ENCODE data around the gene SPI1.

Gene SPI1

GRCh38 chr11:47380078-47380477, 1.7 kb upstream of the SPI1 start:
- Histone ChIP-seq H3K36me3 (ENCODE audit: control insufficient read depth, low read length) (peaks cover 26% of the 10 kb centered on the region), H3K4me2 (ENCODE audit: low read length) (no peak overlapping the region), H3K4me1 (ENCODE audit: control insufficient read depth, low read length) (peaks cover 41% of the 10 kb centered on the region), H4K20me1 (ENCODE audit: control insufficient read depth, insufficient read depth, low read depth, low read length) (no peaks in the 10 kb centered on the region), H3K27me3 (ENCODE audit: control insufficient read depth, low read length) (no peaks in the 10 kb centered on the region), H3K79me2 (ENCODE audit: control insufficient read depth, low read length) (peaks cover 38% of the 10 kb centered on the region), H3K9me3 (ENCODE audit: control insufficient read depth, insufficient read depth, low read length) (no peaks in the 10 kb centered on the region), H3F3A (ENCODE audit: control insufficient read depth, insufficient read depth) (no peaks in the 10 kb centered on the region), H3K4me3 (ENCODE audit: low read length) (no peak overlapping the region), H3K27ac (ENCODE audit: low read depth, low read length) (no peak overlapping the region), H3K9me2 (replicated peaks; ENCODE audit: control insufficient read depth, low read length) (no peaks in the 10 kb centered on the region)
- no peak for TF ChIP-seq CTCF (IDR thresholded peaks at IDR 0.05; ENCODE audit: low read depth, low read length, poor library complexity, severe bottlenecking)
- TF ChIP-seq EZH2phosphoT487 (IDR thresholded peaks at IDR 0.05; ENCODE audit: borderline replicate concordance, low read length) = no peak

- Histone ChIP-seq H3K79me2 (ENCODE audit: control insufficient read depth, low read length) (peaks cover 44% of the 10 kb centered on the region), H3F3A (ENCODE audit: control insufficient read depth, insufficient read depth) (no peaks in the 10 kb centered on the region), H3K4me1 (ENCODE audit: control insufficient read depth, low read length) (peaks cover 48% of the 10 kb centered on the region), H3K27me3 (ENCODE audit: control insufficient read depth, low read length) (no peaks in the 10 kb centered on the region), H4K20me1 (ENCODE audit: control insufficient read depth, insufficient read depth, low read depth, low read length) (no peaks in the 10 kb centered on the region), H3K9me3 (ENCODE audit: control insufficient read depth, insufficient read depth, low read length) (no peaks in the 10 kb centered on the region), H3K4me2 (ENCODE audit: low read length) (peak overlapping the region; percentile 96; the same call in 1 of the 2 replicates), H3K4me3 (ENCODE audit: low read length) (no peak overlapping the region), H3K9me2 (replicated peaks; ENCODE audit: control insufficient read depth, low read length) (no peaks in the 10 kb centered on the region), H3K36me3 (ENCODE audit: control insufficient read depth, low read length) (peaks cover 34% of the 10 kb centered on the region), H3K27ac (ENCODE audit: low read depth, low read length) (no peak overlapping the region)
- no peak for TF ChIP-seq CTCF (IDR thresholded peaks at IDR 0.05; ENCODE audit: low read depth, low read length, poor library complexity, severe bottlenecking)
- no peak for TF ChIP-seq EZH2phosphoT487 (IDR thresholded peaks at IDR 0.05; ENCODE audit: borderline replicate concordance, low read length)
Measured at GRCh38 chr11:47379317-47379716, 970 bp upstream of the SPI1 start.

GRCh38 chr11:47378836-47379170, 456 bp upstream of the SPI1 start:
- Histone ChIP-seq H3K27me3 (ENCODE audit: control insufficient read depth, low read length) (no peaks in the 10 kb centered on the region), H3K9me3 (ENCODE audit: control insufficient read depth, insufficient read depth, low read length) (no peaks in the 10 kb centered on the region), H3K36me3 (ENCODE audit: control insufficient read depth, low read length) (peaks cover 39% of the 10 kb centered on the region), H3K4me2 (ENCODE audit: low read length) (peak overlapping the region; percentile 96), H3K4me1 (ENCODE audit: control insufficient read depth, low read length) (peaks cover 53% of the 10 kb centered on the region), H3K27ac (ENCODE audit: low read depth, low read length) (peak overlapping the region; percentile 78), H4K20me1 (ENCODE audit: control insufficient read depth, insufficient read depth, low read depth, low read length) (no peaks in the 10 kb centered on the region), H3F3A (ENCODE audit: control insufficient read depth, insufficient read depth) (no peaks in the 10 kb centered on the region), H3K9me2 (replicated peaks; ENCODE audit: control insufficient read depth, low read length) (no peaks in the 10 kb centered on the region), H3K79me2 (ENCODE audit: control insufficient read depth, low read length) (peaks cover 48% of the 10 kb centered on the region), H3K4me3 (ENCODE audit: low read length) (peak overlapping the region; percentile 97)
- TF ChIP-seq EZH2phosphoT487 (IDR thresholded peaks at IDR 0.05; ENCODE audit: borderline replicate concordance, low read length) = no peak

- Histone ChIP-seq H3K9me2 (replicated peaks; ENCODE audit: control insufficient read depth, low read length) (no peaks in the 10 kb centered on the region), H3K27ac (ENCODE audit: low read depth, low read length) (peak overlapping the region; percentile 78), H4K20me1 (ENCODE audit: control insufficient read depth, insufficient read depth, low read depth, low read length) (no peaks in the 10 kb centered on the region), H3F3A (ENCODE audit: control insufficient read depth, insufficient read depth) (no peaks in the 10 kb centered on the region), H3K4me1 (ENCODE audit: control insufficient read depth, low read length) (peaks cover 50% of the 10 kb centered on the region), H3K27me3 (ENCODE audit: control insufficient read depth, low read length) (no peaks in the 10 kb centered on the region), H3K79me2 (ENCODE audit: control insufficient read depth, low read length) (peaks cover 59% of the 10 kb centered on the region), H3K9me3 (ENCODE audit: control insufficient read depth, insufficient read depth, low read length) (no peaks in the 10 kb centered on the region), H3K36me3 (ENCODE audit: control insufficient read depth, low read length) (peaks cover 50% of the 10 kb centered on the region), H3K4me3 (ENCODE audit: low read length) (peak overlapping the region; percentile 97), H3K4me2 (ENCODE audit: low read length) (peak overlapping the region; percentile 96)
- no peak for TF ChIP-seq CTCF (IDR thresholded peaks at IDR 0.05; ENCODE audit: low read depth, low read length, poor library complexity, severe bottlenecking)
- no peak for TF ChIP-seq EZH2phosphoT487 (IDR thresholded peaks at IDR 0.05; ENCODE audit: borderline replicate concordance, low read length)
Measured at GRCh38 chr11:47377571-47378009, 757 bp downstream of the SPI1 start.

All from DOHH2 (cell line).